SK-N-SH (cell line): ENCODE data around the gene CAPN5. TPM values are rescaled to one million over a fixed set of nuclear protein-coding genes. Genes with fewer than 3 reads are reported as not detected.

Experiments
- CTCF ChIA-PET: fragments of 300-600, 350-600 bp; formaldehyde crosslinking; extraction: SDS; loops from one replicate; lab custom pipeline; 2021; lab: Yijun Ruan, JAX
- POLR2A ChIA-PET: fragments of 350-600 bp; sonication (Branson Sonifier 250); formaldehyde crosslinking; extraction: SDS; loops from one replicate; lab custom pipeline; 2020; ENCODE audit warnings: antibody characterized with exemption, inconsistent platforms; lab: Yijun Ruan, JAX
- DNase-seq: peaks from one replicate; pipeline ENCODE4 v3.0.0; 2012
- H2AFZ ChIP-seq: fragments of 200-600 bp; sonication (generic); 2 replicates; pipeline ENCODE4 v1.8.1; 2016; ENCODE audit warnings: antibody characterized with exemption, mild to moderate bottlenecking, low read depth
- H3F3A ChIP-seq: fragments of 200-600 bp; sonication (generic); replicated peaks from 2 replicates; pipeline ENCODE3; 2016; ENCODE audit warnings: antibody characterized with exemption, mild to moderate bottlenecking; ENCODE audit not compliant: insufficient read depth
- H3K27ac ChIP-seq, 2 experiments: fragments of 200-500 bp in 1 of 2; fragments of 200-600 bp in 1 of 2; sonication (Bioruptor generic) in 1 of 2; sonication (generic), shearing (Covaris generic) in 1 of 2; 2 replicates each; pipeline versions ENCODE4 v1.5.1 to v1.6.1; 2014 to 2016; ENCODE audit warnings: low read depth in 2 of 2, inconsistent platforms in 1 of 2, low read length in 1 of 2, mild to moderate bottlenecking in 1 of 2, mixed read lengths in 1 of 2
- H3K27me3 ChIP-seq: fragments of 200-600 bp; sonication (generic), shearing (Covaris generic); 2 replicates; pipeline ENCODE4 v1.6.1; 2016; ENCODE audit warnings: mixed run types; ENCODE audit not compliant: insufficient read depth
- H3K36me3 ChIP-seq, 2 experiments: fragments of 200-500 bp in 1 of 2; fragments of 200-600 bp in 1 of 2; sonication (Bioruptor generic) in 1 of 2; sonication (generic) in 1 of 2; replicated peaks in 1 of 2; 2 replicates each; pipeline versions ENCODE3 to v1.5.1; 2014 to 2016; ENCODE audit warnings: low read length in 1 of 2, mild to moderate bottlenecking in 1 of 2; ENCODE audit not compliant: insufficient read depth in 2 of 2, control insufficient read depth in 1 of 2
- H3K4me1 ChIP-seq, 2 experiments: fragments of 200-500 bp in 1 of 2; fragments of 200-600 bp in 1 of 2; sonication (Bioruptor generic) in 1 of 2; sonication (generic), shearing (Covaris generic) in 1 of 2; 2 replicates each; pipeline versions ENCODE4 v1.5.1 to v1.6.1; 2014 to 2016; ENCODE audit warnings: low read depth in 1 of 2, low read length in 1 of 2, mixed run types in 1 of 2; ENCODE audit not compliant: insufficient read depth in 2 of 2, control insufficient read depth in 1 of 2
- H3K4me2 ChIP-seq: fragments of 200-600 bp; sonication (generic), shearing (Covaris generic); 2 replicates; pipeline ENCODE4 v1.6.1; 2017; ENCODE audit warnings: mixed run types
- H3K4me3 ChIP-seq, 2 experiments: fragments of 200-500 bp in 1 of 2; fragments of 200-600 bp in 1 of 2; sonication (Bioruptor generic) in 1 of 2; sonication (generic), shearing (Covaris generic) in 1 of 2; 2 replicates each; pipeline versions ENCODE4 v1.5.1 to v1.8.1; 2014 to 2016; ENCODE audit warnings: low read depth in 2 of 2, inconsistent platforms in 1 of 2, low read length in 1 of 2, mild to moderate bottlenecking in 1 of 2, mixed read lengths in 1 of 2, moderate library complexity in 1 of 2
- H3K79me2 ChIP-seq: fragments of 200-600 bp; sonication (generic); 2 replicates; pipeline ENCODE4 v1.8.1; 2017; ENCODE audit warnings: mild to moderate bottlenecking; ENCODE audit not compliant: insufficient read depth
- H3K9ac ChIP-seq: fragments of 200-600 bp; sonication (generic); 2 replicates; pipeline ENCODE4 v1.6.1; 2017; ENCODE audit warnings: mixed run types
- H3K9me2 ChIP-seq: fragments of 200-600 bp; sonication (generic); 2 replicates; pipeline ENCODE4 v1.6.1; 2017; ENCODE audit warnings: mixed run types
- H3K9me3 ChIP-seq: fragments of 200-600 bp; sonication (generic); 2 replicates; pipeline ENCODE4 v1.6.1; 2017; ENCODE audit warnings: mixed run types, mild to moderate bottlenecking, moderate library complexity
- H4K20me1 ChIP-seq: fragments of 200-600 bp; sonication (generic); 2 replicates; pipeline ENCODE4 v1.6.1; 2017; ENCODE audit warnings: mild to moderate bottlenecking, mixed run types; ENCODE audit not compliant: insufficient read depth
- CHD2 ChIP-seq: fragments of 150-350 bp; IDR thresholded peaks from 2 replicates; pipeline ENCODE4 v1.6.1; 2018; ENCODE audit warnings: low read length; ENCODE audit not compliant: partially characterized antibody
- EZH2phosphoT487 ChIP-seq: fragments of 200-600 bp; sonication (generic); IDR thresholded peaks from 2 replicates; pipeline ENCODE4 v1.6.1; 2017; ENCODE audit warnings: low read depth, mixed run types, mild to moderate bottlenecking, antibody characterized with exemption, moderate library complexity, borderline replicate concordance
- FOSL2 ChIP-seq: IDR thresholded peaks from 2 replicates; pipeline ENCODE4 v1.4.0; 2012; ENCODE audit warnings: low read depth, mild to moderate bottlenecking, moderate library complexity, borderline replicate concordance
- GATA2 ChIP-seq: sonication (generic); formaldehyde crosslinking; IDR thresholded peaks from 2 replicates; pipeline ENCODE4 v1.5.0; 2020; ENCODE audit warnings: mild to moderate bottlenecking, missing genetic modification reagents
- JUND ChIP-seq: IDR thresholded peaks from 2 replicates; pipeline ENCODE4 v1.4.0; 2012
- MEF2A ChIP-seq: IDR thresholded peaks from 2 replicates; pipeline ENCODE4 v1.4.0; 2012; ENCODE audit warnings: low read depth, borderline replicate concordance
- MXI1 ChIP-seq: IDR thresholded peaks from 2 replicates; pipeline ENCODE4 v1.6.1; 2012; ENCODE audit warnings: mild to moderate bottlenecking, low read depth, low read length, improper control_type of control experiment
- NFIC ChIP-seq: IDR thresholded peaks from 2 replicates; pipeline ENCODE4 v1.4.0; 2012; ENCODE audit warnings: borderline replicate concordance
- NRF1 ChIP-seq: IDR thresholded peaks from 2 replicates; pipeline ENCODE4 v1.6.1; 2012; ENCODE audit warnings: low read depth, mild to moderate bottlenecking, low read length
- POLR2AphosphoS5 ChIP-seq: IDR thresholded peaks from 2 replicates; pipeline ENCODE4 v1.6.1; 2012; ENCODE audit warnings: low read depth, low read length
- RAD21 ChIP-seq: IDR thresholded peaks from 2 replicates; pipeline ENCODE4 v1.6.1; 2012; ENCODE audit warnings: mild to moderate bottlenecking, low read length
- RCOR1 ChIP-seq: fragments of 150-350 bp; IDR thresholded peaks from 2 replicates; pipeline ENCODE4 v1.6.1; 2017; ENCODE audit warnings: antibody characterized with exemption, low read length
- RXRA ChIP-seq: IDR thresholded peaks from 2 replicates; pipeline ENCODE4 v1.4.0; 2012; ENCODE audit warnings: low read depth, mild to moderate bottlenecking, borderline replicate concordance
- SIN3A ChIP-seq: IDR thresholded peaks from 2 replicates; pipeline ENCODE4 v1.6.1; 2012; ENCODE audit warnings: low read depth, mild to moderate bottlenecking, low read length, moderate library complexity, borderline replicate concordance
- TAF1 ChIP-seq: IDR thresholded peaks from 2 replicates; pipeline ENCODE4 v1.6.1; 2012; ENCODE audit warnings: low read depth, mild to moderate bottlenecking, low read length, moderate library complexity, borderline replicate concordance
- TEAD4 ChIP-seq: IDR thresholded peaks from 2 replicates; pipeline ENCODE4 v1.4.0; 2012; ENCODE audit warnings: mild to moderate bottlenecking, borderline replicate concordance; ENCODE audit not compliant: insufficient read depth
- YY1 ChIP-seq: IDR thresholded peaks from 2 replicates; pipeline ENCODE4 v1.4.0; 2012; ENCODE audit warnings: low read depth, mild to moderate bottlenecking
- WGBS: methylation state at CpG from one replicate; pipeline ENCODE4 v1.1.6; 2017; ENCODE audit warnings: low lambda C conversion rate; 5-methylcytosine and 5-hydroxymethylcytosine counted together
- polyA plus RNA-seq, 3 experiments: library from polyadenylated mRNA; depleted of rRNA; stranded (reverse); fragments of >200 nt; gene quantifications; 2 replicates each; pipeline ENCODE4 v1.2.3, GENCODE V29; 2012
- TF ChIP-seq, protein P1 (sequence below): IDR thresholded peaks from 2 replicates; pipeline ENCODE4 v1.4.0; 2012; ENCODE audit warnings: low read depth, borderline replicate concordance
- TF ChIP-seq, protein P2 (sequence below): fragments of 150-350 bp; IDR thresholded peaks from 2 replicates; pipeline ENCODE4 v1.6.1; 2017; ENCODE audit warnings: antibody characterized with exemption, low read length, low read depth, borderline replicate concordance
- TF ChIP-seq, protein P3 (sequence below): IDR thresholded peaks from 2 replicates; pipeline ENCODE4; 2012
- TF ChIP-seq, protein P4 (sequence below): fragments of 150-350 bp; IDR thresholded peaks from 2 replicates; pipeline ENCODE4 v1.6.1; 2016; ENCODE audit warnings: mild to moderate bottlenecking, low read depth, low read length

CAPN5 gene
- polyA plus RNA-seq, 1 of the 3 experiments (the other 2 are of a cell fraction), result 33.1 TPM

GRCh38 chr11:77102246-77103210 lies 35.8 kb downstream of the CAPN5 start, which contains the start of gene OMP:
Gene OMP (plus strand): TSS chr11:77102840. CDS start chr11:77102840, 0 bp downstream.
- Histone ChIP-seq H3K4me3 (no peak within 1 kb of the TSS), H3K9me2 (no peaks in the 10 kb centered on the region), H3K4me1 (peaks cover 13 to 19% of the 10 kb centered on the region in 2 experiments; a peak in 3 of 4 replicates), H2AFZ (no peak within 1 kb of the TSS), H3K79me2 (no peaks in the 10 kb centered on the region), H4K20me1 (no peaks in the 10 kb centered on the region), H3K27ac (no peak within 1 kb of the TSS; a peak in 1 of 4 replicates), H3F3A (peaks cover 1% of the 10 kb centered on the region), H3K9me3 (no peaks in the 10 kb centered on the region), H3K27me3 (no peaks in the 10 kb centered on the region), H3K36me3 (peaks cover 0 to 4% of the 10 kb centered on the region in 2 experiments), H3K9ac (no peak within 1 kb of the TSS), H3K4me2 (no peak within 1 kb of the TSS)
- POLR2A ChIA-PET, result no interaction called here
- 95% methylated on average over 23 of the region's 37 CpGs for WGBS
- no peak for DNase-seq
- CTCF ChIA-PET, result interaction anchor here (0.6 to 8.8 kb wide), 9 partner anchors 12 to 369 kb away, joined by 3 to 78 read pairs (median 4); partner anchors contain the start of gene MYO7A
- TF ChIP-seq POLR2AphosphoS5 (no peak), NRF1 (no peak), YY1 (no peak), CHD2 (no peak), TAF1 (no peak), RXRA (no peak), JUND (no peak), RAD21 (no peak)
- TF ChIP-seq, protein P1, sequence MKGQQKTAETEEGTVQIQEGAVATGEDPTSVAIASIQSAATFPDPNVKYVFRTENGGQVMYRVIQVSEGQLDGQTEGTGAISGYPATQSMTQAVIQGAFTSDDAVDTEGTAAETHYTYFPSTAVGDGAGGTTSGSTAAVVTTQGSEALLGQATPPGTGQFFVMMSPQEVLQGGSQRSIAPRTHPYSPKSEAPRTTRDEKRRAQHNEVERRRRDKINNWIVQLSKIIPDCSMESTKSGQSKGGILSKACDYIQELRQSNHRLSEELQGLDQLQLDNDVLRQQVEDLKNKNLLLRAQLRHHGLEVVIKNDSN, result no peak

- no peak overlapping the region for H3K4me3 ChIP-seq
- H2AFZ ChIP-seq, result no peak overlapping the region
- ChIA-PET CTCF (interaction anchor here (1.0 to 8.8 kb wide), 9 partner anchors 11 to 369 kb away, joined by 3 to 78 read pairs (median 5); partner anchors contain the start of gene MYO7A), POLR2A (no interaction called here)
- H3K36me3 ChIP-seq, result peaks cover 0 to 4% of the 10 kb centered on the region in 2 experiments
- no peaks in the 10 kb centered on the region for H3K79me2 ChIP-seq
- H3K9me3 ChIP-seq, result no peaks in the 10 kb centered on the region
- H3K27me3 ChIP-seq, result no peaks in the 10 kb centered on the region
- 84% methylated on average over 2 of the region's 2 CpGs for WGBS
- peaks cover 18 to 27% of the 10 kb centered on the region in 2 experiments; a peak in 3 of 4 replicates for H3K4me1 ChIP-seq
- H4K20me1 ChIP-seq, result no peaks in the 10 kb centered on the region
- H3F3A ChIP-seq, result peaks cover 4% of the 10 kb centered on the region
- H3K4me2 ChIP-seq, result no peak overlapping the region
- DNase-seq, result no peak
- no peaks in the 10 kb centered on the region for H3K9me2 ChIP-seq
- no peak overlapping the region; a peak in 1 of 4 replicates for H3K27ac ChIP-seq
- no peak overlapping the region for H3K9ac ChIP-seq
- no peak for TF ChIP-seq GATA2 (CRISPR knock-in tag)
- TF ChIP-seq MXI1, result no peak
- TF ChIP-seq, protein P2, sequence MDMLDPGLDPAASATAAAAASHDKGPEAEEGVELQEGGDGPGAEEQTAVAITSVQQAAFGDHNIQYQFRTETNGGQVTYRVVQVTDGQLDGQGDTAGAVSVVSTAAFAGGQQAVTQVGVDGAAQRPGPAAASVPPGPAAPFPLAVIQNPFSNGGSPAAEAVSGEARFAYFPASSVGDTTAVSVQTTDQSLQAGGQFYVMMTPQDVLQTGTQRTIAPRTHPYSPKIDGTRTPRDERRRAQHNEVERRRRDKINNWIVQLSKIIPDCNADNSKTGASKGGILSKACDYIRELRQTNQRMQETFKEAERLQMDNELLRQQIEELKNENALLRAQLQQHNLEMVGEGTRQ, result no peak
- TF ChIP-seq POLR2AphosphoS5, result no peak
- TF ChIP-seq NRF1, result no peak
- TF ChIP-seq TEAD4, result no peak
- TF ChIP-seq SIN3A, result no peak
- TF ChIP-seq MEF2A, result no peak
- no peak for TF ChIP-seq YY1
- TF ChIP-seq, protein P3, sequence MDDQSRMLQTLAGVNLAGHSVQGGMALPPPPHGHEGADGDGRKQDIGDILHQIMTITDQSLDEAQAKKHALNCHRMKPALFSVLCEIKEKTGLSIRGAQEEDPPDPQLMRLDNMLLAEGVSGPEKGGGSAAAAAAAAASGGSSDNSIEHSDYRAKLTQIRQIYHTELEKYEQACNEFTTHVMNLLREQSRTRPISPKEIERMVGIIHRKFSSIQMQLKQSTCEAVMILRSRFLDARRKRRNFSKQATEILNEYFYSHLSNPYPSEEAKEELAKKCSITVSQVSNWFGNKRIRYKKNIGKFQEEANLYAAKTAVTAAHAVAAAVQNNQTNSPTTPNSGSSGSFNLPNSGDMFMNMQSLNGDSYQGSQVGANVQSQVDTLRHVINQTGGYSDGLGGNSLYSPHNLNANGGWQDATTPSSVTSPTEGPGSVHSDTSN, result no peak
- TF ChIP-seq RAD21, result no peak
- TF ChIP-seq, protein P4, sequence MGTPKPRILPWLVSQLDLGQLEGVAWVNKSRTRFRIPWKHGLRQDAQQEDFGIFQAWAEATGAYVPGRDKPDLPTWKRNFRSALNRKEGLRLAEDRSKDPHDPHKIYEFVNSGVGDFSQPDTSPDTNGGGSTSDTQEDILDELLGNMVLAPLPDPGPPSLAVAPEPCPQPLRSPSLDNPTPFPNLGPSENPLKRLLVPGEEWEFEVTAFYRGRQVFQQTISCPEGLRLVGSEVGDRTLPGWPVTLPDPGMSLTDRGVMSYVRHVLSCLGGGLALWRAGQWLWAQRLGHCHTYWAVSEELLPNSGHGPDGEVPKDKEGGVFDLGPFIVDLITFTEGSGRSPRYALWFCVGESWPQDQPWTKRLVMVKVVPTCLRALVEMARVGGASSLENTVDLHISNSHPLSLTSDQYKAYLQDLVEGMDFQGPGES, result no peak
- no peak for TF ChIP-seq NFIC
- TF ChIP-seq RXRA, result no peak
- TF ChIP-seq RCOR1, result no peak
- TF ChIP-seq FOSL2, result no peak
- no peak for TF ChIP-seq EZH2phosphoT487
- TF ChIP-seq JUND, result no peak
These were observed 36.5 kb downstream of the CAPN5 start for GRCh38 chr11:77103319-77103718.
